Measurements from ENCODE around the gene CRIM1. TPM values are rescaled to one million over a fixed set of nuclear protein-coding genes. Genes with fewer than 3 reads are reported as not detected.

Gene CRIM1
- total RNA-seq, 1 experiment from 2014 or later, result 95.4 TPM

DNA sequence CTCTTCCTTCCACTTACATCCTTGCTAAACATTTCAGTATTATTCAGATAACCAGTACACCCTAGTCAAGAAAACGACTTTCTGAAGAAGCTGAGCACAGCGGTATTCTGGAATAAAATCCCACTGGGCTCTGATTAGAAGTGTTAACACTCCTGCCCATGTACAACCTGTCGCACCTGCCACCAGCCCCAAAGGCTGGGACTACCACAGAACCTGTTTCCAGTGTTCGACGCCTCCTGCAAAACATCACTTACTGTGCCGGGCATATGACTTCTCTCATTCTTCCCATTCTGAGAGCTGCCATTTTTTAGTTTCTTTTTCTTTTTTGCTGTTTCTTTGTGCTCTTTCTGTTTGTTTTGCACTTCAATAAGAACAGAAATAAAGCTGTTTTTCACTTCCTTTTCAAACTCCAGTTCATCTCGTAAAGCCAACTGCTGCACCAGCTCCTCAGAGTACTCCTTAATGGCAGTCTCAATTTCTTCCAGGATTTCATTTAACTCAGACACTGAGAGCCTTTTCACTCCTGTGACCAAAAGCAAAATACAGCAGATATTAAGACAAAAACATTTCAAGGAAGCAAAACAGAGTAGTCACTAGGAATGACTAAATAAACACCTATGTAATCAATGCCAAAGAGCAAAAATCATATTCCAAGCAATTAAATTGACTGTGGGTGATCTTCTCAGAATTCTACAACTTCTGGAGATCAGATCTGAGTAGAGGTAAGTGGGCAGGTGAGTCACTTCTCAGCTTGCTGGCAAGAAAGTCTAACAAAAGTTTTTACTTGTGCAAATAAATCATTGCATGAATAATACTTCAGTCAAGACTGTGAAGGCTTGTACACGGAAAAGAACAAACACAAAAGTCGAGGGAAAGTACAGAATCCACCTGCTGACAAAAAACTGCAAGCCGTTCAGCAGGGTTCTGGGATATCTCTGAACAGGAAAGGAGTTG, 223.0 kb downstream of the CRIM1 start:
- DNase-seq (ENCODE audit: low read depth), result no peak

DNA sequence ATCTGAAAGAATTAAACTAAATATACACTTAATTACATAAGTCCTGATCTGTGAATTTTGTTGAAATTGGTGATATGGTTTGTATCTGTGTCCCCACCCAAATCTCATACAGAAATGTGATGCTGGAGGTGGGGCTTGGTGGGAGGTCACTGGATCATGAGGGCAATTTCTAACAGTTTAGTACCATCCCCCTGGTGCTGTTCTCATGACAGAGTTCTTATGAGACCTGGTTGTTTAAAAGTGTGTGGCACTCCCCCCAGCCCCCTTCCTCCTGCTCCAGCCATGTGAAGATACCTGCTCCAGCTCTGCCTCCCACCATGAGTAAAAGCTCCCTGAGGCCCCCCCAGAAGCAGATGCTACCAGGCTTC, 223.7 kb downstream of the CRIM1 start:
- DNase-seq (ENCODE audit: low read depth), result no peak

DNA sequence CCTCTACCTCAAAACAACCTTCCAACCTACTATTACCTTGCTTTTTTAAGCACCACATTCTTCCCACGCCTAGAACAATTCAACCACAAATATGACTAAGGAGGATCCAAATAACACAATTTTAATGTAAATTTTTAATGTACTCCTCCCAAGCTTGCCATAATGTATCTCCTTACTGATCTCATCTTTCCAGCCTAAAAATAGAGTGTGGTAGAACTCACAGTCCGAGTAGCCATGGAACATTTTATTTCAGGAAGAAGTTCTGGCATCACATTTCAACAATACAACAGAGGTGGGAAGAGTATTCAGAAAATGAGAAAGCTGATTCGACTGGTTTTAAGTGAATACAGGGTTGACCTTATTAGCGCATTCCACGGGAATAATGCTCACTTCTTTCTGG, 227.0 kb downstream of the CRIM1 start:
- DNase-seq (ENCODE audit: low read depth), result no peak

DNA sequence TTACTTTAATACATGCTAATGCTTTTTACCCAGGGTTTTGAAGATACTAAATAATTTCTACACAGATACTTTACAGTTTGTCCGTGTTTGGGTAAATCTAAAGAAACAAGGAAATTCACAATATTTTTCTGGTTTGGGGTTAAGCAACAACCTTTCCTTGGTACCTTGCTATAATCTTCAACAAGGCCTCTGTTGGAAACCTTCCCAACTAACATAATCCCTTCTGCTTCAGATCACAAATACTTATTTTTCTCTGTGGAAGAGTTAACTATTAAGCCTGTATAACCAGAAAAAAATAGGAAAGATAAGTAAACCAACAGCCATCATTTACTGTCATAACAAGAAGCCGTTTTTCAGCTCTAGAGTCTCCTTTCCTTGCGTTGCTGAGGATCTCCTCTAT, 227.4 kb downstream of the CRIM1 start:
- no peak for DNase-seq (ENCODE audit: low read depth)

DNA sequence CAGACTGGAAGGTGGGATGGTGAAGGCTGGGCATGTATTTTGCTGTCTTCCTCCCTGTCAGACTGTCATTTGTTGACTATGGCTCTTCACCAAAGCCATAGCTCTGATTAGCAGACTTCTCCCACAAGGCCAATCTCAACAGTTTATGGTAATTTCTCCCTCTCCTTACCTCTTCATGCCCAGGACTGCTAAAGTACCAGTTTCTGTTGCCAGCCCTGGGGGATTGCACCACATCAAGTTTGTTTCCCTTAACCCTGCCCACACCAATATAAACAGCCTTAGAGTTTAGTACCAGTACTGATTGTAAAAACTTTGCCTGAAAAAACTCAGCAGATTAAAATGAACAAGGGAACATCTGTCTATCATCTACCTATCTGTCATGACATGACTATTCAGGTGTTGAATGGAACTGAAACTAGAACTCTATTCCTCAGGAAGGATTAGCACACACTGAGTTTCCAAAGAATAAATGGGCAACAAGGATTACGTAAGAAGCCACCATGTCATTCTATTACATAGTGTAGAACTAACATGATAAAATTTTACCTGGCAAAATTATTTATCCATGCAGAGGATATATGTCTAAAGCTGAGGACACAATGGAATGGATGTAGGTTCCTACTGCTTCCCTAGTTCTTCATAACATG, 228.7 kb downstream of the CRIM1 start:
- DNase-seq (ENCODE audit: low read depth), result no peak

DNA sequence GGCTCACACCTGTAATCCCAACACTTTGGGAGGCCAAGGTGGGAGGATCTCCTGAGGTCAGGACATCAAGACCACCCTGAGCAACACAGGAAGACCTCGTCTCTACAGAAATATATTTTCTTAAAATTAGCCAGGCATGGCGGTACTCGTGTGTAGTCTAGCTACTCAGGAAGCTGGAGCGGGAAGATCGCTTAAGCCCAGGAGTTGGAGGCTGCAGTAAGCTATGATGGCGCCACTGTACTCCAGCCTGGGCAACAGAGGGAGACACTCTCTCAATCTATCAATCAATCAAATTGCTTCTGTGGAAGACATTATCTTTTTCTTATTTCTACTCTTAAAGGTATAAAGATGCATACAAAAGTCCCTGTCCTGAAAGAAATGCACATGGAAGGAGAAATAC, 231.1 kb downstream of the CRIM1 start:
- no peak for DNase-seq (ENCODE audit: low read depth)

DNA sequence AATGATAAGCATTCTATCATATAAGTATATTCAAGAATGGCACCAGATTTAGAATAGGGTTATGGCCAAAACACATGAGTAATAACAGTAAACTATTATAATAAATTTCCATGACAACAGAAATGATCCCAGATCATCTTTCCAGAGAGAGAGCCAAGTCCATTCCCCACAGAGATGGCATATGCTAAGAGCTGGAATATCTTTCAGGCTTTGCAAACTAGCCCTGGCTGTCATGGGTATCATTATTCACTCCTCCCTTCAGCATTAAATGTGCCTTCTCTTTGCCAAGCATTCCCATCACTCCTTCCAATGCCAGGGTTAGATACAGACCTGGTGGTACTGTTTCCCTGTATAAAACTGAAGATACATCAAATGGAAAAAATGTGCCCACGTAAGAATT, 231.5 kb downstream of the CRIM1 start:
- no peak for DNase-seq (ENCODE audit: low read depth)

DNA sequence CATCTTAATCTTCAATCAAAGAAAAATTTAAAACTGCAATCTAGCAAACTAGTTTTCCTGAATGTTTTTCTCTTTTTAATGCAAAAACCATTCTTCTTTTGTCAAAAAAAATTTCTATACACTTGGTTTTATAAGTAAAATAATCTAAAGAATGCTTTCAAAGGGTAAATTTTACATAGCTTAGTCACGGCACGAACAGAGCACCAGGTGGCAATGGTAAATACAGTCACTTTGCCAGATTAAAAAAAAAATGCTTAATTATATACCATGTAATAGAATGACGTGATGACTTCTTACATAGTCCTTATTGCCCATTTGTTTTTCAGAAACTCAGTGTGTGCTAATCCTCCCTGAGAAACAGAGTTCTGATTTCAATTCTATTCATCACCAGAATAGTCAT, 232.0 kb downstream of the CRIM1 start:
- DNase-seq (ENCODE audit: low read depth), result no peak

DNA sequence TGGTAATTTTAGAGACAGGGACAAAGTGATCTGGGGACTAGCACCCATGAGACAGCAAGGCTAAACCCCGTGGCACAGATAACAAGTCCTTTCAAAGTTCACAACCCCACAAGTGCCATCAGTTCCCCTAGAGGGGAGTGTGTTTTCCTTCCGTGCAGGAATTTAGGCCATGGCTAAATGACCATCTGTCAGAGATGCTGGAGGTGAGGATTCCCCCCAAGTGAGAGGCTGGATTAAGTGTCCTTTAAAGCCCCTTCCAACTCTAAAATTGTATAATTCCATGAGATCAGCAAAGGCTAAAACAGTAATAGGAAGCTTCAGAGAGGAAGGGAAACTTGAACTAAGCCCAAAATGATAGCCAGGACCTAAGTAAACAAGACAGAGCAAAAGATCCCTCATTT, 233.7 kb downstream of the CRIM1 start:
- DNase-seq (ENCODE audit: low read depth), result no peak

DNA sequence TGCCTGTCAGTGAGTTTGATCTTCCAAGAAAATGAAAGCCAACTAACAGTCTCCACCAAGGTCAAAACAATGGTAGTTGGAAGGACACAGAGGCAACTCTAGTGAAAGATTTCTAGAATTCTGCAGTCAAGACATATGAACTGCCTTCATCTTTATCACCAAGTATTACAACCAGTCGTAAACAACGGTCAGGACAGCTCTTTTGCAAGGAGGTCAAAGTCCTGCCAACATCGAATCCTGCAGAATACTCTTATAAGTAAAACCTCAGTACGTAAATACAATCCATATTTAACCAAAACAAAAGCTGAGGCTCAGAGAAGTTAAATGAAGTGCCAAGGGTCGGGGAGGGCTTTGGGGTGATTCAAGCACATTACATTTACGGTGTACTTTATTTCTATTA, 239.3 kb downstream of the CRIM1 start:
- no peak for DNase-seq (ENCODE audit: low read depth)

DNA sequence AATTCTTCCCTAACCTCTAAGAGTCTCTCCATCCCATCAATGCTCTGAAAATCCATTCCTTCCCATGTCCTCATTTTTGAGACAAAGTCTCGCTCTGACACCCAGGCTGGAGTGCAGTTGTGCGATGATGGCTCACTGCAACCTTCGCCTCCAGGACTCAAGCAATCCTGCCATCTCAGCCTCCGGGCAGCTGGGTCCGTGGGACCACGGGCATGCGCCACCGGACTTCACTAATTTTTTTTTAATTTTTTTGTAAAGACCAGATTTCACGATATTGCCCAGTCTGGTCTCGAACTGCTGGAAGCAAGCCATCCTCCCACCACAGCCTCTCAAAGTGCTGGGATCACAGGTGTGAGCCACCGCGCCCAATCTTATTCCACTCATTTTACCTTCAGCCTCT, 240.8 kb downstream of the CRIM1 start:
- no peak for DNase-seq (ENCODE audit: low read depth)

DNA sequence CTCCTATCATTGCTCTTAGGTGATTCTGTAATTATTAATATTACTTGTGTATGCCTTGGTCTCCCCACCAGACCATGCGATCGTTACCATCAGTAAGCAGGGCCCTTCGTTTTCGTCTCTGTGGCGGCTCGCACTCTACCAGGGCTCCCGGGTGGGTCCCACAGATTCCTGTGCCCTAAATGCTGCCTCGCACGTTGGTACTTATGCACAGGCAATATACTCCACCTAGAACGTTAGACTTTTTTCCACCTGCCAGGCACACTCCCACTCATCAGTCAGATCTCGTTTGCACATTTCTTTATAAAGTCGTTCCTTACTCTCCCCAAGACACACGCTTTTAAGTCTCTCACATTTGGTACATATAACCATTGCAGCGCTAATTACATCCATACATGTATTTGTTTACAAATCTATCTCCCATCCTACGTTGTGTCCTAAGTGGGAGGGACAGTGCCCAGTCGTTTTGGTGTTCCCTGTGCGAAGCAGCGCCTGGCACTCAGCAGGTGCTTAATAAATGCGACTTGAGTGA, 241.5 kb downstream of the CRIM1 start:
- DNase-seq (ENCODE audit: low read depth), result no peak

DNA sequence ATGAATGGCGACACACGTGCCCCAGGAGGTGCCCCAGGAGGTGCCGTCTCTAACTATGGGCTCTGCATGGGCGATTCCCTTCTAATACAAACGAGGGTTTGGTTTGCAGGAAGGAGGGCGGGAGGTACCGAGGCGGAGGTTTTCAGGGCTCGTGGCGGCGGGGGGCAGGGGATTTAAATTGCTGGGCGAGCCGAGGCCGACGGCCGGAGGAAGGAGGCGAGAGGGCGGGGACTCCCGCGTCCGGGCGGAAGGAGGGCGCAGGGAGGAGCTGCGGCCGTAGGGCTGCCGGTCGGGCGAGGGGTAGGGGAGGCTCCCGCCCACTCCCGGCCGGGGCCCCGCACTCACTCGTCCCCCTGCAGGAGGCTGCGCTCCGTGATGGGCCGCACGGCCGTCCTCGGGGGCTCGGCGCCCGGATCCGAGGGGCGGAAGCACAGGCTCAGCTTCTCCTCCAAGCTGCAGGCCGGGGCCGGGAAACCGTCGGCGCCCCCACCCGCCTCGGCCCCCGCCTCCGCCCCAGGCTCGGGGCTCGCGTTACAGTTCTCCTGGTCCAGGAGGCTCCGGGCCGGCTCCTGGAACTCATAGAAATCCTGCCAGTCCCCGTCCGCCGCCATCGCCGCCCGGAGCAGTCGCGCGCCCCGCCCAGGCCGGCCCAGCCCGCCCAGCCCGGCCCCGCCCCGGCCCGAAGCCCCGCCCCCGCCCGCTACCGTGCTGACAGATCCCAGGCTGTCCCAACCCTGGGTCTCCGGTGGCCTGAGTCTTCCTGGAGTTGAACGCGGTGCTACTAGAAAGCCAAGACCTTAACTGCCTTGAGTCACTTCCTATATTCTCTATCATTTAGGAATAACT, 242.2 kb downstream of the CRIM1 start, which contains the start of gene FEZ2:
Gene FEZ2, minus strand, starts transcription at position 637 of the 846 bp plus-strand sequence. Its CDS starts 26 bp downstream, at position 611.
- peak; percentile 91 for DNase-seq (ENCODE audit: low read depth)

Other genes starting within 250 kb of the CRIM1 start
- gene FEZ2, start 242.4 kb downstream of the CRIM1 start, total RNA-seq (2014; rRNA removed; shearing (Covaris generic)), result 57.7 and 60.4 TPM in 2 replicates